Hematopoietic multipotent progenitor cell (in vitro differentiated cells): Measurements from ENCODE around the gene ARID1B. TPM values are rescaled to one million over a fixed set of nuclear protein-coding genes. Genes with fewer than 3 reads are reported as not detected.

Source experiments
- DNase-seq, 3 donors: peaks; one replicate each; pipeline ENCODE4 v3.0.0-alpha.2; 2011 to 2015; ENCODE audit warnings: low read depth in 2 of 3, low spot score in 2 of 3
- total RNA-seq: library from RNA; depleted of rRNA; stranded (reverse); fragments of >200 nt; gene quantifications from one replicate; pipeline ENCODE4 v1.2.3, GENCODE V29; 2012

The ARID1B gene
- total RNA-seq, 1 donor: 107 TPM

- no peak for DNase-seq
These were observed 97.9 kb downstream of the ARID1B start for GRCh38 chr6:156875062-156875461.

- no peak for DNase-seq
These were observed 99.1 kb downstream of the ARID1B start for GRCh38 chr6:156876302-156876701.

- DNase-seq: no peak
These were observed 100.1 kb downstream of the ARID1B start for GRCh38 chr6:156877126-156877863.

- DNase-seq: no peak
These were observed 101.5 kb downstream of the ARID1B start for GRCh38 chr6:156878681-156879080.

- no peak for DNase-seq
These were observed 102.0 kb downstream of the ARID1B start for GRCh38 chr6:156879186-156879585.

- no peak for DNase-seq
These were observed 102.4 kb downstream of the ARID1B start for GRCh38 chr6:156879591-156879990.

GRCh38 chr6:156880913-156881312 lies 103.7 kb downstream of the ARID1B start:
- no peak for DNase-seq

GRCh38 chr6:156881687-156882629 lies 104.8 kb downstream of the ARID1B start:
- DNase-seq: no peak

GRCh38 chr6:156883497-156884252 lies 106.5 kb downstream of the ARID1B start:
- DNase-seq: peak in 2 of 3 donors; percentile 33

- no peak for DNase-seq
These were observed 107.1 kb downstream of the ARID1B start for GRCh38 chr6:156884306-156884705.

- no peak for DNase-seq
These were observed 108.4 kb downstream of the ARID1B start for GRCh38 chr6:156885562-156885961.

- no peak for DNase-seq
These were observed 109.2 kb downstream of the ARID1B start for GRCh38 chr6:156886409-156886808.

GRCh38 chr6:156887623-156888269 lies 110.6 kb downstream of the ARID1B start:
- DNase-seq: no peak

GRCh38 chr6:156889469-156889868 lies 112.3 kb downstream of the ARID1B start:
- DNase-seq: no peak

GRCh38 chr6:156889986-156890385 lies 112.8 kb downstream of the ARID1B start:
- DNase-seq: no peak

GRCh38 chr6:156890627-156891314 lies 113.6 kb downstream of the ARID1B start:
- DNase-seq: no peak

GRCh38 chr6:156897907-156898531 lies 120.8 kb downstream of the ARID1B start:
- DNase-seq: no peak

GRCh38 chr6:156899071-156899470 lies 121.9 kb downstream of the ARID1B start:
- no peak for DNase-seq

- no peak for DNase-seq
These were observed 122.5 kb downstream of the ARID1B start for GRCh38 chr6:156899532-156900135.
